ENCODE results near the gene PCNA.

- TF ChIP-seq CTCF (IDR thresholded peaks at IDR 0.05) (no peak), EZH2phosphoT487 (IDR thresholded peaks at IDR 0.05) (no peak), EZH2 (IDR thresholded peaks at IDR 0.05) (no peak)
Measured at GRCh38 chr20:5080384-5080877, 39.3 kb downstream of the PCNA start.
